Measurements from ENCODE around the gene MTHFSD.

DNA sequence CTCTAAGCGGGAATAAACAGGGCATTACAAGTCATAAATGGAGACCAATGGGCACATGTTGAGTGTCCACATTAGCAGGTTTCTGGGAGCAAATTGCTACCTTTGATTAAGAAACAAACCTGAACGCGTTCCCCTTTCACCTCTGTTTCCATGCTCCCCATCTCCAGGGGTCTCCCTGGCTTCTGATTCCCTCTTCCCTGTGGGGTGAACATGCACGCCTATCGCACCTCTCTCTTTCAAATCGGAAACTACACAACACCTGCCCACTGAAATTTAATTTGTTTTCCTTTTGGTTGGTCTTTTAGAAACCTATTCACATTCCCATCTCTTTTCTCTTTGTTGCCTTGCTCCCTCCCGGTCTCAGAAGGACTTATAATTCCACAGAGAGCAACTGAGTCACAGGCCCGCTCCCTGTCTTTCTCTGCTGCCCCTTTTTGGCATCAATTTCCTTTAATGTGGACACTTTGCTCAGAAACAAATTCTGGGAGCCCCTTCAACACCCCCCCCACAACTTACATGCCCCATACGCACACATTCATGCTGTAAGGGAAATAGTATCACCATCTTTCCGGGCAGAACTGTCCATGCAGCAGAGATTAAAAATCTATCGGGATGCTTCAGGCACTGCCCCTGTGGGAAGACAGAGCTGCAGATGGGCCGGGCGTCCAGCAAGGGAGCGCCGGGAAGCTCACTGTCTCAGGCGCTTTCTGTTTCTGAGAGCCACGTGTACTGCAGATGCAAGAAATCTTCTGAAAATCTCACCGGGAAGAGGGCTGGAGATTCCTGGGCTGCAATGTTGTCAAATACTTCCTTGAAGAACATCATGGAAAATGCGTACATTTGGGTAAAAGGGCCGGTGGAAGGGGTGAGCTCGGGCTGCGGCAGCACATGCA, 51.9 kb downstream of the MTHFSD start:
- TF ChIP-seq FOXA1 (IDR thresholded peaks at IDR 0.05) (no peak), SP1 (IDR thresholded peaks at IDR 0.05) (no peak), BHLHE40 (IDR thresholded peaks at IDR 0.05; ENCODE audit: borderline replicate concordance) (no peak), NFRKB (IDR thresholded peaks at IDR 0.05) (no peak), ZNF384 (IDR thresholded peaks at IDR 0.05) (no peak), FOXK2 (IDR thresholded peaks at IDR 0.05) (no peak), TARDBP (IDR thresholded peaks at IDR 0.05) (no peak), ARNT (IDR thresholded peaks at IDR 0.05) (no peak)
